Measurements from ENCODE around the gene SOS1. TPM values are rescaled to one million over a fixed set of nuclear protein-coding genes. Genes with fewer than 3 reads are reported as not detected.
"Not testable (repeated sequence)": the region's sequence is repeated elsewhere in the genome, so short reads cannot be mapped to it uniquely, and the experiment has no call there.

SOS1 gene
- total and polyA plus RNA-seq, 4 donors = 3.9 to 97.6 (median 14.6) TPM

DNA sequence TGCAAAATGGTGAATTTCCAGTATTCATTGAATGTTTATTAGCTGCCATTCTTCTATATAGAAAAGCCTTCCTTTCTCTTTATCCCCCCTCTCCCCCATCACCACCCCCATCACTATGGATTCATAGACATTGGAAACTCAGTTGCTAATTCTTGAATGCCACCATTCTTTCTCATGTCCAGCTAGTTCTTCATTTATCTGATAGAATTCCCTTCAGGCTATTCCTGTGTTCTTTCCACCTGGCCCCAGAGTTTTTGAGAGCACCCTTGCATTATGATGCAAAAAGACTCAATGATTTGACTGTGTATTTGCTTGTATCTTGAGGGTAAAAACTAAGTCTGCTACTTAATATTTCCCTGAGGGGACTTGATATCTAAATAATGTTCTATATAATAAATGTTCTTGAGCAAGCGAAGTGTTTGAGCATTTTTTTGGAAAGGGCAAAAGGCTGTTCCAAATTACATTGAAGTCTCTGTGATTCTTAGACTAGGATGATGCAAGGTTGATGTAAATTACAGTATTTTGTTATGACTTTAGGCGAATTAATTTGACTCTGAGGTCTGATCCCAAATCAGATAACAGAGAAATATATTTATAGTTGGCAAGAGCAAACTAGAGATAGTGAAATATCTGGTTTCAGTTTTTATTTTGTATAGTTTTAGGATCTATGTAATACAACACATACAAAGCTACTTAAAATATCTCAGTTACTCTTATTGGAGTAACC, 18.8 kb upstream of the SOS1 start:
- peaks cover 0 to 8% (median 0%) of the 10 kb centered on the region in 5 donors for H3K4me1 ChIP-seq (ENCODE audit: control insufficient read depth in 5 of 5, insufficient read depth in 5 of 5, low read length in 5 of 5)
- no peak overlapping the region for H3K4me3 ChIP-seq
- no peak overlapping the region for H3K27ac ChIP-seq (ENCODE audit: low read depth in 1 of 2, low read length in 1 of 2)
- 65 to 69% methylated on average over 2 of the region's 2 CpGs for WGBS, 2 donors
- no peak for TF ChIP-seq CTCF (IDR thresholded peaks at IDR 0.05; ENCODE audit: control extremely low read depth, extremely low read depth)
- no peak overlapping the region for H3K9ac ChIP-seq (ENCODE audit: insufficient read depth in 1 of 2, low read length in 2 of 2)
- ATAC-seq (ENCODE audit: insufficient read depth, low FRiP score) (no peak), DNase-seq (no peak)
- no peaks in the 10 kb centered on the region for H3K9me3 ChIP-seq (ENCODE audit: control insufficient read depth in 4 of 4, insufficient read depth in 3 of 4, low read length in 3 of 4)
- H3K36me3 ChIP-seq (ENCODE audit: control insufficient read depth in 4 of 4, insufficient read depth in 4 of 4, low read length in 4 of 4) = no peaks in the 10 kb centered on the region
- no peaks in the 10 kb centered on the region for H3K27me3 ChIP-seq (ENCODE audit: control insufficient read depth in 3 of 3, insufficient read depth in 3 of 3, low read length in 2 of 3)

- H3K4me1 ChIP-seq (ENCODE audit: control insufficient read depth in 5 of 5, insufficient read depth in 5 of 5, low read length in 5 of 5) = peaks cover 0 to 8% (median 0%) of the 10 kb centered on the region in 5 donors
- H3K27me3 ChIP-seq (ENCODE audit: control insufficient read depth in 3 of 3, insufficient read depth in 3 of 3, low read length in 2 of 3) = no peaks in the 10 kb centered on the region
- no peak overlapping the region for H3K27ac ChIP-seq (ENCODE audit: low read depth in 1 of 2, low read length in 1 of 2)
- H3K9me3 ChIP-seq (ENCODE audit: control insufficient read depth in 4 of 4, insufficient read depth in 3 of 4, low read length in 3 of 4) = no peaks in the 10 kb centered on the region
- 84 to 91% methylated on average over 8 of the region's 8 CpGs for WGBS, 2 donors
- H3K36me3 ChIP-seq (ENCODE audit: control insufficient read depth in 4 of 4, insufficient read depth in 4 of 4, low read length in 4 of 4) = no peaks in the 10 kb centered on the region
- TF ChIP-seq CTCF (IDR thresholded peaks at IDR 0.05; ENCODE audit: control extremely low read depth, extremely low read depth) = no peak
- H3K4me3 ChIP-seq = no peak overlapping the region
- ATAC-seq (ENCODE audit: insufficient read depth, low FRiP score) (no peak), DNase-seq (no peak)
- no peak overlapping the region for H3K9ac ChIP-seq (ENCODE audit: insufficient read depth in 1 of 2, low read length in 2 of 2)
Observed at GRCh38 chr2:39138837-39139211, 18.0 kb upstream of the SOS1 start.

DNA sequence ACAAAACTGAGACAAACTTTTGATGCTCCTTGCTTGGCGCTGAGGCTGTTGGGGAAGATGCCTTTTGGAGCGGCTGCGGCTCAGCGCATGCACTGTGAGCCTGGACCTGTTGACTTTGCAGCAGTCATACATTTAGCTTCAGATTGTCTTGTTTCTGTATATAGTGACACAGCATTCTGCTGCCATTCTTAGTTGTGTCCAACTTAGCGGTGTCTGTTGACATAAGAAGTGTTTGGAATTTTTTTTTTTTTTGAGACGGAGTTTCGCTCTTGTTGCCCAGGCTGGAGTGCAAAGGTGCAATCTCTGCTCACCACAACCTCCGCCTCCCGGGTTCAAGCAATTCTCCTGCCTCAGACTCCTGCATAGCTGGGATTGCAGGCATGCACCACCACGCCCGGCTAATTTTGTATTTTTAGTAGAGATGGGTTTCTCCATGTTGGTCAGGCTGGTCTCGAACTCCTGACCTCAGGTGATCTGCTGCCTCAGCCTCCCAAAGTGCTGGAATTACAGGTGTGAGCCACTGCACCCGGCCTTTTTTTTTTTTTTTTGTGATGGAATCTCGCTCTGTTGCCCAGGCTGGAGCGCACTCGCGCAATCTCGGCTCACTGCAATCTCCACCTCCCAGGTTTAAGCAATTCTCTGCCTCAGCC, 17.5 kb upstream of the SOS1 start:
- not testable (repeated sequence) for H3K4me3 ChIP-seq; DNase-seq; H3K27ac ChIP-seq (ENCODE audit: low read depth in 1 of 2, low read length in 1 of 2); ATAC-seq (ENCODE audit: insufficient read depth, low FRiP score); H3K9ac ChIP-seq (ENCODE audit: insufficient read depth in 1 of 2, low read length in 2 of 2); H3K9me3 ChIP-seq (ENCODE audit: control insufficient read depth in 4 of 4, insufficient read depth in 3 of 4, low read length in 3 of 4); H3K4me1 ChIP-seq (ENCODE audit: control insufficient read depth in 5 of 5, insufficient read depth in 5 of 5, low read length in 5 of 5); H3K27me3 ChIP-seq (ENCODE audit: control insufficient read depth in 3 of 3, insufficient read depth in 3 of 3, low read length in 2 of 3); H3K36me3 ChIP-seq (ENCODE audit: control insufficient read depth in 4 of 4, insufficient read depth in 4 of 4, low read length in 4 of 4)
- 89 to 94% methylated on average over 18 of the region's 18 CpGs for whole genome bisulfite sequencing, 2 donors

DNA sequence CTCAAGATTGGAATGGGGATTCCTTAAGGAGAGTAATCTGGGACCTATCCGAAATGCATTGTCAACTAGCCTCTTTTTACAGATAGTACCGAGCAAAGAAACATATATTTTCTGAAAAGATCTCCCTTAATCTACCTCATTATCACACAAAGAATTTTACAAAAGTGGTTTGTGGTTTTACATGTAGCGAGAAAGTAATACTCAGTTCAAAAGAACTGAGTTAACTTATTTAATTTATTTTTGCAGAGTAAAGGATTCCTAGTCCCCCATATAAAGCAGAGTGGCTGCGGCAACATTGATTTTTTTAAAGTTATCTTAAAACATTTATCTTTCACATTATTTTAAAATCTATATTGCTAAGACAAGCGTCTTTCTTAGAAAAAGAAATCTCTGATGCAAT, 15.9 kb upstream of the SOS1 start:
- Histone ChIP-seq H3K9ac (ENCODE audit: insufficient read depth in 1 of 2, low read length in 2 of 2) (no peak overlapping the region), H3K27ac (ENCODE audit: low read depth in 1 of 2, low read length in 1 of 2) (no peak overlapping the region), H3K4me1 (ENCODE audit: control insufficient read depth in 5 of 5, insufficient read depth in 5 of 5, low read length in 5 of 5) (peaks cover 0 to 8% (median 0%) of the 10 kb centered on the region in 5 donors), H3K36me3 (ENCODE audit: control insufficient read depth in 4 of 4, insufficient read depth in 4 of 4, low read length in 4 of 4) (no peaks in the 10 kb centered on the region), H3K27me3 (ENCODE audit: control insufficient read depth in 3 of 3, insufficient read depth in 3 of 3, low read length in 2 of 3) (no peaks in the 10 kb centered on the region), H3K4me3 (no peak overlapping the region), H3K9me3 (ENCODE audit: control insufficient read depth in 4 of 4, insufficient read depth in 3 of 4, low read length in 3 of 4) (no peaks in the 10 kb centered on the region)
- DNase-seq (no peak), ATAC-seq (ENCODE audit: insufficient read depth, low FRiP score) (no peak)
- 78 to 83% methylated on average over 5 of the region's 5 CpGs for WGBS, 2 donors
- TF ChIP-seq CTCF (IDR thresholded peaks at IDR 0.05; ENCODE audit: control extremely low read depth, extremely low read depth) = no peak
